ENCODE data around the gene IL3. TPM values are rescaled to one million over a fixed set of nuclear protein-coding genes. Genes with fewer than 3 reads are reported as not detected.

Gene IL3
- total RNA-seq, 1 donor from 2014 or later, result not detected

- H3K4me3 Mint-ChIP-seq (ENCODE audit: unreplicated experiment), result no peak overlapping the region
- H3K27me3 Mint-ChIP-seq (ENCODE audit: unreplicated experiment), result no peaks in the 10 kb centered on the region
- no peaks in the 10 kb centered on the region for H3K9me3 Mint-ChIP-seq (ENCODE audit: unreplicated experiment)
- H3K4me1 Mint-ChIP-seq (ENCODE audit: unreplicated experiment), result no peaks in the 10 kb centered on the region
- DNase-seq (ENCODE audit: low spot score), result no peak
- H3K36me3 Mint-ChIP-seq (ENCODE audit: low read depth, unreplicated experiment), result no peaks in the 10 kb centered on the region
- TF ChIP-seq CTCF (IDR thresholded peaks at IDR 0.05; ENCODE audit: unreplicated experiment), result no peak
- no peak overlapping the region for H3K27ac Mint-ChIP-seq (ENCODE audit: unreplicated experiment)
Observed at GRCh38 chr5:132017738-132018625, 42.5 kb upstream of the IL3 start.

GRCh38 chr5:132019337-132019736, 41.1 kb upstream of the IL3 start:
- no peak for DNase-seq (ENCODE audit: low spot score)
- Mint-ChIP-seq H3K36me3 (ENCODE audit: low read depth, unreplicated experiment) (no peaks in the 10 kb centered on the region), H3K27ac (ENCODE audit: unreplicated experiment) (no peak overlapping the region), H3K9me3 (ENCODE audit: unreplicated experiment) (no peaks in the 10 kb centered on the region), H3K4me1 (ENCODE audit: unreplicated experiment) (no peaks in the 10 kb centered on the region), H3K27me3 (ENCODE audit: unreplicated experiment) (no peaks in the 10 kb centered on the region), H3K4me3 (ENCODE audit: unreplicated experiment) (no peak overlapping the region)
- no peak for TF ChIP-seq CTCF (IDR thresholded peaks at IDR 0.05; ENCODE audit: unreplicated experiment)

GRCh38 chr5:132019857-132020555, 40.4 kb upstream of the IL3 start:
- no peaks in the 10 kb centered on the region for H3K4me1 Mint-ChIP-seq (ENCODE audit: unreplicated experiment)
- H3K9me3 Mint-ChIP-seq (ENCODE audit: unreplicated experiment), result no peaks in the 10 kb centered on the region
- H3K27me3 Mint-ChIP-seq (ENCODE audit: unreplicated experiment), result no peaks in the 10 kb centered on the region
- H3K4me3 Mint-ChIP-seq (ENCODE audit: unreplicated experiment), result no peak overlapping the region
- DNase-seq (ENCODE audit: low spot score), result no peak
- no peak for TF ChIP-seq CTCF (IDR thresholded peaks at IDR 0.05; ENCODE audit: unreplicated experiment)
- no peak overlapping the region for H3K27ac Mint-ChIP-seq (ENCODE audit: unreplicated experiment)
- H3K36me3 Mint-ChIP-seq (ENCODE audit: low read depth, unreplicated experiment), result no peaks in the 10 kb centered on the region

GRCh38 chr5:132020568-132021339, 39.7 kb upstream of the IL3 start:
- Mint-ChIP-seq H3K36me3 (ENCODE audit: low read depth, unreplicated experiment) (no peaks in the 10 kb centered on the region), H3K9me3 (ENCODE audit: unreplicated experiment) (no peaks in the 10 kb centered on the region), H3K27me3 (ENCODE audit: unreplicated experiment) (no peaks in the 10 kb centered on the region), H3K4me1 (ENCODE audit: unreplicated experiment) (no peaks in the 10 kb centered on the region), H3K27ac (ENCODE audit: unreplicated experiment) (no peak overlapping the region), H3K4me3 (ENCODE audit: unreplicated experiment) (no peak overlapping the region)
- no peak for TF ChIP-seq CTCF (IDR thresholded peaks at IDR 0.05; ENCODE audit: unreplicated experiment)
- no peak for DNase-seq (ENCODE audit: low spot score)
